HepG2 (cell line): ENCODE measurements around the gene MPI. TPM values are rescaled to one million over a fixed set of nuclear protein-coding genes. Genes with fewer than 3 reads are reported as not detected.

Source experiments
- ATAC-seq: fragments of 200-7000 bp; cut with Tn5 transposase; 3 replicates; pipeline ENCODE4 v1.9.1; 2020; ENCODE audit warnings: mild to moderate bottlenecking, moderate library complexity
- BruUV-seq: library from RNA; stranded (reverse); fragments of 400-500 nt; replicated peaks from 2 replicates; lab custom pipeline; 2021; lab: Mats Ljungman, UMichigan
- CTCF ChIA-PET: fragments of 300-600 bp; formaldehyde crosslinking; extraction: SDS; loops from one replicate; lab custom pipeline; 2021; ENCODE audit warnings: low total read pairs, inconsistent platforms, low intra/inter-chr PET ratio; lab: Yijun Ruan, JAX
- POLR2A ChIA-PET: fragments of 350-600 bp; sonication (Branson Sonifier 250); formaldehyde crosslinking; loops from one replicate; lab custom pipeline; 2020; ENCODE audit warnings: antibody characterized with exemption, inconsistent platforms; lab: Yijun Ruan, JAX
- DNase-seq: peaks from one replicate; pipeline ENCODE4 v3.0.0-alpha.2; 2015; ENCODE audit warnings: low spot score
- FAIRE-seq: peaks from 3 replicates; lab custom pipeline; 2011; peaks lifted over from hg19 to GRCh38; lab: Jason Lieb, UNC
- H2AFZ ChIP-seq: one replicate; pipeline ENCODE4 v1.6.1; 2011; ENCODE audit warnings: low read length, inconsistent platforms
- H3K27ac ChIP-seq: fragments of 300-600 bp; 3 replicates; pipeline ENCODE4 v1.8.0; 2011; ENCODE audit warnings: mixed run types, mild to moderate bottlenecking, mixed read lengths, low read length, inconsistent platforms; ENCODE audit not compliant: insufficient read depth; ENCODE audit errors: extremely low read length
- H3K27me3 ChIP-seq, 2 experiments: fragments of 200-600 bp in 1 of 2; 2 replicates in 1 of 2; 3 replicates in 1 of 2; pipeline versions ENCODE4 v1.6.0 to v1.8.0; 2011; ENCODE audit warnings: low read length in 2 of 2, mild to moderate bottlenecking in 2 of 2, moderate library complexity in 2 of 2, inconsistent platforms in 1 of 2; ENCODE audit not compliant: insufficient read depth in 2 of 2, control insufficient read depth in 1 of 2
- H3K36me3 ChIP-seq, 2 experiments: fragments of 200-600 bp in 1 of 2; replicated peaks in 1 of 2; 2 replicates in 1 of 2; 3 replicates in 1 of 2; pipeline versions ENCODE4 v1.5.1 to v1.8.0; 2011; ENCODE audit warnings: low read length in 2 of 2, inconsistent platforms in 1 of 2; ENCODE audit not compliant: insufficient read depth in 2 of 2, control insufficient read depth in 1 of 2
- H3K4me1 ChIP-seq: 2 replicates; pipeline ENCODE4 v1.5.1; 2012; ENCODE audit warnings: low read length, inconsistent platforms; ENCODE audit not compliant: insufficient read depth
- H3K4me2 ChIP-seq: 2 replicates; pipeline ENCODE4 v1.6.0; 2011; ENCODE audit warnings: low read depth, low read length, inconsistent platforms
- H3K4me3 ChIP-seq, 3 experiments: fragments of 200-600 bp in 1 of 3; sonication (generic), shearing (Covaris generic) in 1 of 3; replicated peaks in 1 of 3; 2 replicates each; pipeline ENCODE4 v1.5.1; 2011 to 2016; ENCODE audit warnings: low read length in 3 of 3, inconsistent platforms in 2 of 3, low read depth in 2 of 3, mild to moderate bottlenecking in 2 of 3, control low read depth in 1 of 3, mixed read lengths in 1 of 3; ENCODE audit not compliant: insufficient read depth in 1 of 3
- H3K79me2 ChIP-seq: one replicate; pipeline ENCODE4 v1.6.1; 2011; ENCODE audit warnings: low read length, inconsistent platforms; ENCODE audit not compliant: insufficient read depth
- H3K9ac ChIP-seq: 2 replicates; pipeline ENCODE4 v1.6.0; 2011; ENCODE audit warnings: mild to moderate bottlenecking, low read depth, low read length, inconsistent platforms; ENCODE audit not compliant: insufficient read depth
- H3K9me3 ChIP-seq: 2 replicates; pipeline ENCODE4 v1.5.1; 2012; ENCODE audit warnings: mild to moderate bottlenecking, low read length
- H4K20me1 ChIP-seq: 2 replicates; pipeline ENCODE4 v1.6.0; 2011; ENCODE audit warnings: inconsistent platforms, mild to moderate bottlenecking, low read length, moderate library complexity; ENCODE audit not compliant: insufficient read depth
- AGO2 ChIP-seq: fragments of 200-400 bp; formaldehyde crosslinking; optimal IDR thresholded peaks from 2 replicates; pipeline ENCODE3; 2017; ENCODE audit warnings: mild to moderate bottlenecking, low read depth, low read length, moderate library complexity
- FOSL2 ChIP-seq: sonication (generic); formaldehyde crosslinking; IDR thresholded peaks from 2 replicates; pipeline ENCODE4 v1.4.0; 2020; ENCODE audit warnings: missing genetic modification reagents
- GABPA ChIP-seq, 2 experiments: IDR thresholded peaks; 2 replicates each; pipeline ENCODE4 v1.6.1; 2011 to 2016; ENCODE audit warnings: low read depth in 2 of 2, low read length in 1 of 2, missing biosample characterization in 1 of 2, missing genetic modification characterization in 1 of 2
- ZFX ChIP-seq: sonication (generic); formaldehyde crosslinking; IDR thresholded peaks from 2 replicates; pipeline ENCODE4 v1.4.0; 2020; ENCODE audit warnings: mild to moderate bottlenecking, low read depth, missing genetic modification reagents, moderate library complexity
- WGBS: methylation state at CpG from one replicate; pipeline ENCODE4 v1.1.6; 2017; ENCODE audit warnings: low lambda C conversion rate; 5-methylcytosine and 5-hydroxymethylcytosine counted together
- in situ Hi-C: cut with HindIII; loops from 2 replicates; pipeline ENCODE4 v1.10.0; 2017; ENCODE audit warnings: low pct_unique_long_range_greater_than_20kb; ENCODE audit not compliant: extremely low pct_ligation_motif_present
- intact Hi-C: fragments of 100-400 bp; cut with micrococcal nuclease; formaldehyde crosslinking; loops from one replicate; pipeline ENCODE4 v1.10.0; 2022; ENCODE audit not compliant: unreplicated experiment
- polyA plus RNA-seq, 8 experiments: library from polyadenylated mRNA; depleted of rRNA in 3 of 8; stranded (reverse) in 7 of 8; unstranded in 1 of 8; fragments of >200 nt; fragmentation: Illumina TruSeq in 4 of 8; extraction: Trizol in 4 of 8; gene quantifications; 2 replicates each; pipeline versions ENCODE4 v1.2.1 to v1.2.3, GENCODE V29; 2011 to 2016; ENCODE audit warnings: low read depth in 4 of 8, missing spikeins in 1 of 8, mixed read lengths in 1 of 8; ENCODE audit not compliant: insufficient read depth in 1 of 8
- total RNA-seq, 5 experiments: library from RNA; depleted of rRNA; stranded (reverse); fragments of >200 nt; fragmentation: Illumina TruSeq; extraction: Trizol; gene quantifications; 2 replicates each; pipeline ENCODE4 v1.2.3, GENCODE V29; 2016; ENCODE audit warnings: low read depth in 1 of 5
- TF ChIP-seq, protein P1 (sequence below): sonication (generic); formaldehyde crosslinking; conservative IDR thresholded peaks from 2 replicates; pipeline ENCODE4 v1.4.0; 2020; ENCODE audit warnings: mild to moderate bottlenecking, missing genetic modification reagents, moderate library complexity

The MPI gene
- total and polyA plus RNA-seq, 2 of the 13 experiments (the other 11 are each of a cell fraction or from before 2014, with no cell fraction given): 36.9 to 63.5 TPM

DNA sequence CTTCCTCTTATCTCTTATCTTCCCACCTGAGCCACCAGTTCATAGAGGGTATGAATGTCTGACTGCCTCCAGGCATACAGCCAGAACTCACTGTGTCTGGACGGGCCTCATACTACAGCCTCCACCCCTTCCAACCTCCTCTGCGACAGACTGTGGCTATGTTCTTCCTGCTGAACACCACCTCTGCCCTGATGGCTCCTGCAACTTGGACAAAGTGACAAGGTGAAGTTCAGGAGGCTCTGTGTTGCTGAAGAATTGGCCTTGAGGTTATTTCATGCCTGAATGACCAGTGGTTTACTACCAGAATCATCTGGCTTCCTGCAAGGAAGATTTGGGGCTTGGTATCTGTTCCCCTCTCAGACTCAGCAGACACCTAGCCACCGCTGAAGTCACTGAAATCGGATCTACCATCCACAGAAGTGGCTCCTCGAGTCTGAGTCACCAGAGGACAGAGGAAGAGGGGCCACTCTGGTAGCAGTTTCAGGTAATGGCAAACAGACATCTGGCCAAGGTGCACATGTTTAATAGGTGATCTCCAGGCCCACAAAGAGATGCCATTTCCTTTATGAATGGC is 32.7 kb upstream of the MPI start:
- CTCF ChIA-PET: no interaction called here
- intact Hi-C loops: loop anchor here (2.0 kb wide), 1 partner anchor 14 kb away; the partner anchor contains the start of gene ULK3

More for the DNA sequence above, 32.7 kb upstream of the MPI start:
- Histone ChIP-seq H3K4me2 (no peak overlapping the region), H3K27me3 (no peaks in the 10 kb centered on the region), H3K4me1 (peaks cover 20% of the 10 kb centered on the region), H3K4me3 (no peak overlapping the region), H3K9ac (no peak overlapping the region), H2AFZ (no peak overlapping the region), H3K27ac (no peak overlapping the region), H3K79me2 (peaks cover 12% of the 10 kb centered on the region), H3K36me3 (peaks cover 12 to 24% of the 10 kb centered on the region in 2 experiments; a peak in 4 of 5 replicates), H3K9me3 (no peaks in the 10 kb centered on the region), H4K20me1 (0 out of 2 replicates have a peak, but pooled peaks cover 3% of the 10 kb centered on the region)
- 0 out of 2 replicates have a peak, but pooled peaks have one; percentile 28 for TF ChIP-seq ZFX (CRISPR knock-in tag)
- TF ChIP-seq GABPA (IDR thresholded peaks at IDR 0.05; ENCODE audit: low read depth, low read length): no peak
- no peak for TF ChIP-seq GABPA (CRISPR knock-in tag; IDR thresholded peaks at IDR 0.05; ENCODE audit: low read depth)
- no peak for TF ChIP-seq AGO2
- peak; percentile 64 for TF ChIP-seq FOSL2 (CRISPR knock-in tag)
- TF ChIP-seq, protein P1, sequence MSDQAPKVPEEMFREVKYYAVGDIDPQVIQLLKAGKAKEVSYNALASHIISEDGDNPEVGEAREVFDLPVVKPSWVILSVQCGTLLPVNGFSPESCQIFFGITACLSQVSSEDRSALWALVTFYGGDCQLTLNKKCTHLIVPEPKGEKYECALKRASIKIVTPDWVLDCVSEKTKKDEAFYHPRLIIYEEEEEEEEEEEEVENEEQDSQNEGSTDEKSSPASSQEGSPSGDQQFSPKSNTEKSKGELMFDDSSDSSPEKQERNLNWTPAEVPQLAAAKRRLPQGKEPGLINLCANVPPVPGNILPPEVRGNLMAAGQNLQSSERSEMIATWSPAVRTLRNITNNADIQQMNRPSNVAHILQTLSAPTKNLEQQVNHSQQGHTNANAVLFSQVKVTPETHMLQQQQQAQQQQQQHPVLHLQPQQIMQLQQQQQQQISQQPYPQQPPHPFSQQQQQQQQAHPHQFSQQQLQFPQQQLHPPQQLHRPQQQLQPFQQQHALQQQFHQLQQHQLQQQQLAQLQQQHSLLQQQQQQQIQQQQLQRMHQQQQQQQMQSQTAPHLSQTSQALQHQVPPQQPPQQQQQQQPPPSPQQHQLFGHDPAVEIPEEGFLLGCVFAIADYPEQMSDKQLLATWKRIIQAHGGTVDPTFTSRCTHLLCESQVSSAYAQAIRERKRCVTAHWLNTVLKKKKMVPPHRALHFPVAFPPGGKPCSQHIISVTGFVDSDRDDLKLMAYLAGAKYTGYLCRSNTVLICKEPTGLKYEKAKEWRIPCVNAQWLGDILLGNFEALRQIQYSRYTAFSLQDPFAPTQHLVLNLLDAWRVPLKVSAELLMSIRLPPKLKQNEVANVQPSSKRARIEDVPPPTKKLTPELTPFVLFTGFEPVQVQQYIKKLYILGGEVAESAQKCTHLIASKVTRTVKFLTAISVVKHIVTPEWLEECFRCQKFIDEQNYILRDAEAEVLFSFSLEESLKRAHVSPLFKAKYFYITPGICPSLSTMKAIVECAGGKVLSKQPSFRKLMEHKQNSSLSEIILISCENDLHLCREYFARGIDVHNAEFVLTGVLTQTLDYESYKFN (CRISPR knock-in tag): 0 out of 2 replicates have a peak, but pooled peaks have one; percentile 33
- FAIRE-seq (no peak), ATAC-seq (peak; percentile 69), DNase-seq (no peak)
- no TSS peak for BruUV-seq
- WGBS: 62% methylated on average over 2 of the region's 5 CpGs
- POLR2A ChIA-PET: interaction anchor here (1.0 kb wide), 1 partner anchor 13 kb away, joined by 3 read pairs; no protein-coding TSS in a partner anchor
- in situ Hi-C loops: no loop called here
